WTC11 (cell line): ENCODE data around the gene UBL4B. TPM values are rescaled to one million over a fixed set of nuclear protein-coding genes. Genes with fewer than 3 reads are reported as not detected.

ENCODE experiments used
- ATAC-seq: fragments of 200-7000 bp; cut with Tn5 transposase; 2 replicates; pipeline ENCODE4 v1.10.0; 2021; ENCODE audit warnings: mild to moderate bottlenecking, moderate library complexity
- CTCF ChIA-PET: fragments of 300-600 bp; sonication (Branson Sonifier 250); formaldehyde crosslinking; loops from one replicate; lab custom pipeline; 2021; ENCODE audit warnings: antibody characterized with exemption; lab: Charles Lee
- POLR2A ChIA-PET: fragments of 350-600 bp; sonication (Branson Sonifier 250); formaldehyde crosslinking; loops from one replicate; lab custom pipeline; 2021; ENCODE audit warnings: antibody characterized with exemption; lab: Charles Lee
- DNase-seq: peaks from one replicate; pipeline ENCODE4 v3.0.0; 2021; ENCODE audit warnings: low spot score
- H3K27ac Mint-ChIP-seq: 2 replicates; pipeline ENCODE4 v1.8.0; 2021; ENCODE audit warnings: mixed read lengths
- H3K27me3 Mint-ChIP-seq: 2 replicates; pipeline ENCODE4 v1.8.0; 2021; ENCODE audit warnings: low read depth, mild to moderate bottlenecking, moderate library complexity, mixed read lengths
- H3K36me3 Mint-ChIP-seq: 2 replicates; pipeline ENCODE4 v1.8.0; 2021; ENCODE audit warnings: mixed read lengths
- H3K4me1 Mint-ChIP-seq: 2 replicates; pipeline ENCODE4 v1.8.0; 2022; ENCODE audit warnings: mixed read lengths
- H3K4me3 Mint-ChIP-seq: 2 replicates; pipeline ENCODE4 v1.8.0; 2021; ENCODE audit warnings: mild to moderate bottlenecking, moderate library complexity, mixed read lengths
- H3K9me3 Mint-ChIP-seq: 2 replicates; pipeline ENCODE4 v1.8.0; 2021; ENCODE audit warnings: mixed read lengths
- ATF1 ChIP-seq: sonication (generic); formaldehyde crosslinking; IDR thresholded peaks from 2 replicates; pipeline ENCODE4 v1.8.1; 2023; ENCODE audit warnings: mild to moderate bottlenecking, moderate library complexity, missing genetic modification reagents
- CBFB ChIP-seq: sonication (generic); formaldehyde crosslinking; IDR thresholded peaks from 2 replicates; pipeline ENCODE4 v1.8.1; 2022; ENCODE audit warnings: mild to moderate bottlenecking, low read depth, missing genetic modification reagents
- CREM ChIP-seq: sonication (generic); formaldehyde crosslinking; IDR thresholded peaks from 2 replicates; pipeline ENCODE4 v1.8.1; 2022; ENCODE audit warnings: mild to moderate bottlenecking, missing genetic modification reagents, moderate library complexity
- E2F4 ChIP-seq: sonication (generic); formaldehyde crosslinking; IDR thresholded peaks from 2 replicates; pipeline ENCODE4 v1.8.1; 2022; ENCODE audit warnings: low read depth, mild to moderate bottlenecking, moderate library complexity, missing genetic modification reagents, borderline replicate concordance
- ESRRA ChIP-seq: sonication (generic); formaldehyde crosslinking; IDR thresholded peaks from 2 replicates; pipeline ENCODE4 v1.8.1; 2022; ENCODE audit warnings: mild to moderate bottlenecking, missing genetic modification reagents, borderline replicate concordance
- IRF2 ChIP-seq: sonication (generic); formaldehyde crosslinking; IDR thresholded peaks from 2 replicates; pipeline ENCODE4 v1.8.0; 2022; ENCODE audit warnings: low read depth, missing genetic modification reagents, borderline replicate concordance
- JUN ChIP-seq: sonication (generic); formaldehyde crosslinking; IDR thresholded peaks from 2 replicates; pipeline ENCODE4 v1.8.0; 2023; ENCODE audit warnings: mild to moderate bottlenecking, missing genetic modification reagents
- NFATC4 ChIP-seq: fragments of 250-450 bp; sonication (Bioruptor Pico); IDR thresholded peaks from 2 replicates; pipeline ENCODE4 v1.9.0; 2021; ENCODE audit warnings: mild to moderate bottlenecking
- PRRX2 ChIP-seq: fragments of 250-450 bp; sonication (Bioruptor Pico); IDR thresholded peaks from 2 replicates; pipeline ENCODE4 v1.8.0; 2021; ENCODE audit warnings: mild to moderate bottlenecking
- TCF7 ChIP-seq: sonication (generic); formaldehyde crosslinking; IDR thresholded peaks from 2 replicates; pipeline ENCODE4 v1.8.0; 2022; ENCODE audit warnings: mild to moderate bottlenecking, low read depth, missing genetic modification reagents, moderate library complexity
- TEAD1 ChIP-seq: sonication (generic); formaldehyde crosslinking; IDR thresholded peaks from 2 replicates; pipeline ENCODE4 v1.8.0; 2022; ENCODE audit warnings: mild to moderate bottlenecking, missing genetic modification reagents
- TEAD4 ChIP-seq: sonication (generic); formaldehyde crosslinking; IDR thresholded peaks from 2 replicates; pipeline ENCODE4 v1.8.0; 2022; ENCODE audit warnings: mild to moderate bottlenecking, missing genetic modification reagents
- TP53 ChIP-seq: sonication (generic); formaldehyde crosslinking; IDR thresholded peaks from 2 replicates; pipeline ENCODE4 v1.8.1; 2023; ENCODE audit warnings: mild to moderate bottlenecking, missing genetic modification reagents
- ZNF317 ChIP-seq: sonication (generic); formaldehyde crosslinking; IDR thresholded peaks from 2 replicates; pipeline ENCODE4 v1.8.1; 2023; ENCODE audit warnings: low read depth, mild to moderate bottlenecking, moderate library complexity, missing genetic modification reagents, borderline replicate concordance
- total RNA-seq: library from RNA; stranded (reverse); gene quantifications from 3 replicates; pipeline ENCODE4 v1.2.3, GENCODE V29; 2021
- TF ChIP-seq, protein P1 (sequence below): sonication (generic); formaldehyde crosslinking; IDR thresholded peaks from 2 replicates; pipeline ENCODE4 v1.8.1; 2023; ENCODE audit warnings: mild to moderate bottlenecking, missing genetic modification reagents, moderate library complexity
- TF ChIP-seq, protein P2 (sequence below): fragments of 250-450 bp; sonication (Bioruptor Pico); IDR thresholded peaks from 2 replicates; pipeline ENCODE4 v1.8.0; 2021; ENCODE audit warnings: mild to moderate bottlenecking
- TF ChIP-seq, protein P3 (sequence below): sonication (generic); formaldehyde crosslinking; IDR thresholded peaks from 2 replicates; pipeline ENCODE4 v1.8.1; 2023; ENCODE audit warnings: mild to moderate bottlenecking, missing genetic modification reagents, borderline replicate concordance

The UBL4B gene
- total RNA-seq, 1 experiment from 2014 or later: 0.11 TPM

GRCh38 chr1:110100335-110100734 lies 11.9 kb upstream of the UBL4B start:
- ChIA-PET POLR2A (interaction anchor here (0.6 kb wide), 1 partner anchor 39 kb away, joined by 3 read pairs; no protein-coding TSS in a partner anchor), CTCF (interaction anchor here (1.5 to 11.3 kb wide), 6 partner anchors 10 to 47 kb away, joined by 3 to 291 read pairs (median 32); no protein-coding TSS in a partner anchor)
- Mint-ChIP-seq H3K36me3 (no peaks in the 10 kb centered on the region), H3K27me3 (no peaks in the 10 kb centered on the region; the same call in 1 of the 2 replicates), H3K4me3 (no peak overlapping the region), H3K9me3 (no peaks in the 10 kb centered on the region), H3K27ac (no peak overlapping the region), H3K4me1 (no peaks in the 10 kb centered on the region)
- TF ChIP-seq ATF1 (CRISPR knock-in tag) (no peak), ZNF317 (CRISPR knock-in tag) (no peak), TCF7 (CRISPR knock-in tag) (no peak)
- TF ChIP-seq, protein P1, sequence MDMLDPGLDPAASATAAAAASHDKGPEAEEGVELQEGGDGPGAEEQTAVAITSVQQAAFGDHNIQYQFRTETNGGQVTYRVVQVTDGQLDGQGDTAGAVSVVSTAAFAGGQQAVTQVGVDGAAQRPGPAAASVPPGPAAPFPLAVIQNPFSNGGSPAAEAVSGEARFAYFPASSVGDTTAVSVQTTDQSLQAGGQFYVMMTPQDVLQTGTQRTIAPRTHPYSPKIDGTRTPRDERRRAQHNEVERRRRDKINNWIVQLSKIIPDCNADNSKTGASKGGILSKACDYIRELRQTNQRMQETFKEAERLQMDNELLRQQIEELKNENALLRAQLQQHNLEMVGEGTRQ (CRISPR knock-in tag): no peak
- no peak for DNase-seq
- no peak for ATAC-seq

GRCh38 chr1:110102081-110102480 lies 10.2 kb upstream of the UBL4B start:
- Mint-ChIP-seq H3K27ac (no peak overlapping the region), H3K27me3 (no peaks in the 10 kb centered on the region), H3K4me1 (no peaks in the 10 kb centered on the region), H3K36me3 (no peaks in the 10 kb centered on the region), H3K9me3 (no peaks in the 10 kb centered on the region), H3K4me3 (no peak overlapping the region)
- ChIA-PET CTCF (interaction anchor here (5.0 to 11.3 kb wide), 4 partner anchors 12 to 49 kb away, joined by 29 to 291 read pairs (median 61); no protein-coding TSS in a partner anchor), POLR2A (no interaction called here)
- ATAC-seq (no peak), DNase-seq (no peak)
- TF ChIP-seq ESRRA (no peak), CREM (CRISPR knock-in tag) (no peak), E2F4 (CRISPR knock-in tag) (no peak), JUN (no peak), TEAD4 (CRISPR knock-in tag) (no peak), TP53 (CRISPR knock-in tag) (no peak), TEAD1 (CRISPR knock-in tag) (no peak), CBFB (CRISPR knock-in tag) (no peak), PRRX2 (CRISPR knock-in tag) (no peak), NFATC4 (CRISPR knock-in tag) (no peak), IRF2 (CRISPR knock-in tag) (no peak)
- TF ChIP-seq, protein P2, sequence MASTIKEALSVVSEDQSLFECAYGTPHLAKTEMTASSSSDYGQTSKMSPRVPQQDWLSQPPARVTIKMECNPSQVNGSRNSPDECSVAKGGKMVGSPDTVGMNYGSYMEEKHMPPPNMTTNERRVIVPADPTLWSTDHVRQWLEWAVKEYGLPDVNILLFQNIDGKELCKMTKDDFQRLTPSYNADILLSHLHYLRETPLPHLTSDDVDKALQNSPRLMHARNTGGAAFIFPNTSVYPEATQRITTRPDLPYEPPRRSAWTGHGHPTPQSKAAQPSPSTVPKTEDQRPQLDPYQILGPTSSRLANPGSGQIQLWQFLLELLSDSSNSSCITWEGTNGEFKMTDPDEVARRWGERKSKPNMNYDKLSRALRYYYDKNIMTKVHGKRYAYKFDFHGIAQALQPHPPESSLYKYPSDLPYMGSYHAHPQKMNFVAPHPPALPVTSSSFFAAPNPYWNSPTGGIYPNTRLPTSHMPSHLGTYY: no peak
- TF ChIP-seq, protein P3, sequence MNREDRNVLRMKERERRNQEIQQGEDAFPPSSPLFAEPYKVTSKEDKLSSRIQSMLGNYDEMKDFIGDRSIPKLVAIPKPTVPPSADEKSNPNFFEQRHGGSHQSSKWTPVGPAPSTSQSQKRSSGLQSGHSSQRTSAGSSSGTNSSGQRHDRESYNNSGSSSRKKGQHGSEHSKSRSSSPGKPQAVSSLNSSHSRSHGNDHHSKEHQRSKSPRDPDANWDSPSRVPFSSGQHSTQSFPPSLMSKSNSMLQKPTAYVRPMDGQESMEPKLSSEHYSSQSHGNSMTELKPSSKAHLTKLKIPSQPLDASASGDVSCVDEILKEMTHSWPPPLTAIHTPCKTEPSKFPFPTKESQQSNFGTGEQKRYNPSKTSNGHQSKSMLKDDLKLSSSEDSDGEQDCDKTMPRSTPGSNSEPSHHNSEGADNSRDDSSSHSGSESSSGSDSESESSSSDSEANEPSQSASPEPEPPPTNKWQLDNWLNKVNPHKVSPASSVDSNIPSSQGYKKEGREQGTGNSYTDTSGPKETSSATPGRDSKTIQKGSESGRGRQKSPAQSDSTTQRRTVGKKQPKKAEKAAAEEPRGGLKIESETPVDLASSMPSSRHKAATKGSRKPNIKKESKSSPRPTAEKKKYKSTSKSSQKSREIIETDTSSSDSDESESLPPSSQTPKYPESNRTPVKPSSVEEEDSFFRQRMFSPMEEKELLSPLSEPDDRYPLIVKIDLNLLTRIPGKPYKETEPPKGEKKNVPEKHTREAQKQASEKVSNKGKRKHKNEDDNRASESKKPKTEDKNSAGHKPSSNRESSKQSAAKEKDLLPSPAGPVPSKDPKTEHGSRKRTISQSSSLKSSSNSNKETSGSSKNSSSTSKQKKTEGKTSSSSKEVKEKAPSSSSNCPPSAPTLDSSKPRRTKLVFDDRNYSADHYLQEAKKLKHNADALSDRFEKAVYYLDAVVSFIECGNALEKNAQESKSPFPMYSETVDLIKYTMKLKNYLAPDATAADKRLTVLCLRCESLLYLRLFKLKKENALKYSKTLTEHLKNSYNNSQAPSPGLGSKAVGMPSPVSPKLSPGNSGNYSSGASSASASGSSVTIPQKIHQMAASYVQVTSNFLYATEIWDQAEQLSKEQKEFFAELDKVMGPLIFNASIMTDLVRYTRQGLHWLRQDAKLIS (CRISPR knock-in tag): no peak
